HG03097 (cell line): ENCODE results near the gene FNIP2.
"Not testable (repeated sequence)": the region's sequence is repeated elsewhere in the genome, so short reads cannot be mapped to it uniquely, and the experiment has no call there.

Source experiments
- ATAC-seq: cut with Tn5 transposase; IDR thresholded peaks from one replicate; pipeline ENCODE4 v1.9.1; 2021; ENCODE audit not compliant: unreplicated experiment, low FRiP score

Gene FNIP2

GRCh38 chr4:158787709-158788475 is 19.1 kb downstream of the FNIP2 start:
- no peak for ATAC-seq

DNA sequence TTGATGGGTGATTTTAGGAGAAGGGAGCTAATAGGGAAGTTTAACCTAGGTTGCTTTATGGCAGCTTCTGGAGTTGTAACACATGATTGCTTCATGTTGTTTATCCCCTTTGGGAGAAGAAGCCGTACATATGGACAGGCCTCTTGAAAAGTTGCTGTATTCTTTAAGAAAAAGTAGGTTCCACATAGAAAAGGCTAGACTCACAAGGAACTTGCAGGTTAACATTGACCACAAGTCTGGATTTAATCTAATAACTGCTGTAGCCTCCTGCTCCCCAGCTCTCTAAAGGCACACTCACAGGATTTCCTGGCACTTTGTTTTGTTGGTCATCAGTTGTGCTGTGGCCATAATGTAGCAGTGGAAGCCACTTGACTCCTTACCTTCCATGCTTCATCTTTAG is 19.7 kb downstream of the FNIP2 start:
- ATAC-seq = no peak

DNA sequence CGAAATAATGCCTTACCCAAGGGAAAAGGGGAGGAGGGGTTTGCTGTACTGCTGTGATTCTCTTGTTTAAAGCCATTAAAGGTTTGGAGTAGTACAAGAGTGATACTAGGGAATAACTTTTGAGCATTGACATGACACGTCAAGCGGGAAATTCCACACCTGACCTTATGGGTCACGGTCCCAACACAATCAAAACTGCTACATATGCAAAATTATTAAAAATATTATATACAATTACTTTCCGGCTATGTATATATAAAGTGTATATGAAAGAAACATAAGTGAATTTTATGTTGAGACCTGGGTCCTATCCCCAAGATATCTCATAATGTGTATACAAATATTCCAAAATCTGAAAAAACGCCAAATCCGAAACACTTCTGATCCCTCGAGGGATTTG is 21.0 kb downstream of the FNIP2 start:
- no peak for ATAC-seq

- ATAC-seq = no peak
These were observed 24.2 kb downstream of the FNIP2 start for GRCh38 chr4:158793021-158793420.

GRCh38 chr4:158793430-158793829 is 24.6 kb downstream of the FNIP2 start:
- not testable (repeated sequence) for ATAC-seq

DNA sequence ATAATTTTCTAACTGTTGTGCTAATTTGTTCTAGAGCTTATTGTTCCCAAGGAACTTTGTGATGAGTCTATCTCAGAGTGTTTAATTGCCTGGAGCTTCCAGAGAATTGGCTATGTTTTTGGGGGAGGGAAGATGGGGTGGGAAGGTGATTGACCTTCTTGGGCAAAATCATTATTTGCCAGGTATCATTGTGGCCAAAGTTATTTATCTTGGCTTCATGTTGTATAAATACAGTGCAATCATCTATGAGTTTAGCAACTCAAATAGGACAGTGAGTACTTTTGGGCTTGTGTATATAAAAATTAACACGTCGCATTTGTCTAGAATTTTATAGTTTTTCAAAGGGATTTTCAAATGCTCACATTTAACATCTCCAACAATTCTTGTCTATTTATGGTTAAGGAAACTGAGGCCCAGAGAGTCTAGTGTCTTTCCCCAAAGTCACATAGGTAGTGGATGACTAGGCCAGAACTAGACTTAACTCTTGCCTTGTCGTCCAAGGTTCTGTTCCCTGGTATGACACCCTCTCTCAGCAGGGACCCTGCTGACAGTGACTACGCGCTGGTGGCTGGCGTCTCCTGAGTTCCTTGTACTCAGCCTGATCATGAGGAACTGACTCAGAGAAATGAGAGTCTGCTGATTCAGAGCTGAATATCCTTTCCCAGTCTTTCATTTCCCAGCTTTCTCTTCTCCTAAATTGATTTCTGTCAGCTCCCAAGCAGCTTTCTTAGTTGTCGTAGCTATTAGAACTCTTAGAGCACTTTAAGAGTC is 27.7 kb downstream of the FNIP2 start:
- no peak for ATAC-seq

GRCh38 chr4:158798062-158798461 is 29.2 kb downstream of the FNIP2 start:
- no peak for ATAC-seq

DNA sequence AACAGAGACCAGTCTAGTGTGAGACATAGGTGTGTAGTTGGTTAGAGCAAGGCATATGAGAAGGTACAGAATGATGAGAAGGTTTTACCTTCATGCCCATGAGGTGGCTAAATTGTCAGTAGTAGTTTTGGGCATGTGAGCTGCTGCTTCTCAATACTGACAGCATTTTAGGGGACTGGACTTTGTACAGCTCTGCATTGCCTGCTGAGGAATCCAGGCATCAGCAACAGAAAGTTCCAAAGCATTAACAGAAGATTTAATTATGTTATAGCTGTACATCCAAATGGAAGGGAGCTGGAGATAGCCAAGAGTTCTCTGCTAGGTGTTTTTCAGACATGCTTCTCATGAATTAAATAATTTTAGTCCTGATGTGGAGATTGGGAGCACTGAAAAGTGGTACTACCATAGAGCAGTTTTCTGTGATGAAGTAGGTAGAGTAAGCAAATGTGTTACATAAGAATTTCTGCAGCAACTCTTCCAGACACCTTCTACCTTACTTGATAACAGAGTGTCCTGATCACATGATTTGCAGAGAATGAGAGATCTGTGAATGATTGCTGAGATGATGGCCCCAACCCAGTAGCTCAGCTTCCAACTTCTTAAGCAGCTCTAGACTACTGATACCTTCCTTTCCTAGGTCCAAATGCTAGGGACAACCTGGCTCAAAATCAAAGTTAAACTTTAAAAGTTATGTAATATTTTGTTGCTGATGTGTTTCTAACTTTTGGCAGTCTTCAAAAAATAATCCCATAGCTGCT is 30.4 kb downstream of the FNIP2 start:
- no peak for ATAC-seq

GRCh38 chr4:158799856-158800255 is 31.0 kb downstream of the FNIP2 start:
- ATAC-seq = no peak

GRCh38 chr4:158801066-158801465 is 32.2 kb downstream of the FNIP2 start:
- no peak for ATAC-seq

DNA sequence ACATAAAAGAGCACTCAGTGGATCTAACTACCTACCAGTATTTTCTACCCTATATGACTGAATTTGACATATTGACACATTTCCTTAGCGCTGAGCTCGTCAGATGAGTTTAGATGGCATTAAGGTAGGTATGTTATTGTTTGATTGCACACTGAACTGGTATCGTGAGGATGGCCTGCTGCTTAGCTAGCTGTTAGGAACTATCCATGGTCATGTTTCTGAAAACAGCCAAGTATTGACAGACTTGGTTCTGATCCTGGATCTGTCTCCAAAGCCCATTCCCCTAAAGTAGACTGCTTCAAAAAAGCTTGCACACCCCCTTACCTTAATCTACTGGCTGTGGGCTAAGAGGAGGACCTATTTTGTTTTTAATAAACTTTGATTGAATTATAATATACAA is 32.9 kb downstream of the FNIP2 start:
- ATAC-seq = no peak

- no peak for ATAC-seq
These were observed 34.1 kb downstream of the FNIP2 start for GRCh38 chr4:158802914-158803313.

DNA sequence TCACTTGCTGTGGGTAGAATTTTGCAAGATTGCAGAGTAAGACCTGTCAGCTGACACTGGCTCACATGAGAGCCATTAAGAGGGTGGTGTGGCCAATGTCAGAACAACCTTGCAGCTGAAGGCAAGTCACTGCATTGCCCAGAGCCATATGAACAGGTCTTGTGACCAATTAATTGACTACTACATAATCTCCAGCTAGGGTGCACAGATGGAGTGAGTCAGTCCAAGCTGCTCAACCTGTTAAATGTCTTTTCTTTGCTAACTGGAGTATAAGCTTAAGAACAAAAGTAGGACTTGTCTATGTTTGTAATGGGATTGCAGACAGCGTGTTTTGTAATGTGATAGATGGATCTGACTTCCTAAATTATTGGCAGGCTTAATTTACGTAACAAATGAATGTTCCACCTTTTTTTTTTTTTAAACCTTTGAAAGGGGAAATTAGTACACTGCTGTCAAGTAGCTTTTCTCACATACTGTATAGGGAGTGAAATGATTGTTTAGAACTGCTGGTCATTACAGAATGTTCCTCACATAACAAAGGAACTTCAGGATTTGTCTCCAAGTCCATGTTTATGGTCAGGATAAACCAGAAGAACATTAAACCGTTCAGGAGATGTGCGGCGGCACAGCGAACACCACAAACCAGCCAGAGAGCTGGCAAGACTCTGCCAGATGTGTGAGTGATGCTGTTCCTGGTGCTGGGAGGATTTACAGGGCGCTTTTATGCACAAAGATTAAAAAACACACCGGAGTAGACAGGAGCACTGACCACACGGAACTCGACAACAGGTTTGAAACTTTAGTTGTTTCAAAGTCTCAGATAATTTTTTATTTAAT is 37.0 kb downstream of the FNIP2 start:
- no peak for ATAC-seq

DNA sequence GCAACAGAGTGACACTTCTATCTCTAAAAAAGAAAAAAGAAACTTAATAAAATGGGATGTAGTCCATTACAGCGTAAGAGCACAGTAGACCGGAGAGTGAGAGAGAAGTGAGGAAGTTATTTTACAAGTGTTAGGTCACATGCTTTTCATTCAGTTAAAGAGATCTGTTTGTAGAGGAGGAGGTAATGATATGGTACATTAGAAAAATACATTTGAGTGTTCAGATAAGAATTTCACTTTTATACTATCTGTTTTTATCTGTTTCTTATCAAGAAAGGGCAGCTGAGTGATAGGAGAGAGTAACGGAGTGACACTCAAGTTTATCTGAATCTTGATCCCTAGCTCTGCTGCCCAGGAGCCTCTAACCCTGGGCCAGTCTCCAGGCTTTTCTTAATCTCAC is 38.9 kb downstream of the FNIP2 start:
- no peak for ATAC-seq

DNA sequence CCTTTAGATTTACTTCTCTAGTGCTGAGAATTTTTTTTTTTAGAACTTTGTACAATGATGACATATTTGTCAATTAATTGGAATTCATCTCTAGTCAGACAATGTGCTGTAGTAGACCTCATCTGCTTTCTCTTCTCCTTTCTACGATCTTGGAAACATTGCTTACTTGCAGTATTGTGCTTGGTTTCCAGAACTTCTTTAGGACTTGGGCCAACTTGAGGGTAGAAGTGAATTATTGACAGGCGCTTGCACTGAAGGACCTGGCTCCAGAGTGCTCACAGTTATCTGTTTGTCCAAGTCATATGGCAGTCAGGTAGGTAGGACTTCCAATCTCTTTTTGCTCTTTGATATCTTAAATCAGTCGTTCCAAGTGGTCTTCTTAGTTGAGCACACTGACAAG is 39.6 kb downstream of the FNIP2 start:
- no peak for ATAC-seq

DNA sequence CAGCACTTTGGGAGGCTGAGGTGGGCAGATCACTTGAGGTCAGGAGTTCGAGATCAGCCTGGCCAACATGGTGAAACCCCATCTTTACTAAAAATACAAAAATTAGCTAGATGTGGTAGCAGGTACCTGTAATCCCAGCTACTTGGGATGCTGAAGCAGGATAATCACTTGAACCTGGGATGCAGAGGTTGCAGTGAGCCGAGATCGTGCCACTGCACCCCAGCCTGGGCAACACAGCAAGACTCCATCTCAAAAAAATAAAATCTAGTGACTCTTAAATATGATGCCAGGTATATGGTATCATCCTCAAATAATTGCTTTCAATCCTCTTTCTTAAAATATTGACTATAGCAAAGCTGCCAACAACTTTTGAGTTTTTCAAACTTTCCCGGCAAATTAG is 40.4 kb downstream of the FNIP2 start:
- ATAC-seq = not testable (repeated sequence)

GRCh38 chr4:158809611-158810486 is 41.0 kb downstream of the FNIP2 start:
- ATAC-seq = peak; percentile 68

GRCh38 chr4:158810487-158811215 is 41.8 kb downstream of the FNIP2 start:
- peak; percentile 7 for ATAC-seq

- ATAC-seq = no peak
These were observed 42.4 kb downstream of the FNIP2 start for GRCh38 chr4:158811216-158811540.
